ENCODE results near the gene HDHD2. TPM values are rescaled to one million over a fixed set of nuclear protein-coding genes. Genes with fewer than 3 reads are reported as not detected.
"Not testable (repeated sequence)": the region's sequence is repeated elsewhere in the genome, so short reads cannot be mapped to it uniquely, and the experiment has no call there.

HDHD2 gene
- 15.0 and 15.7 TPM in 2 replicates for total RNA-seq
- 9.8 and 14.2 TPM in 2 replicates for polyA plus RNA-seq
- 23.0 and 30.2 TPM in 2 replicates for polyA plus RNA-seq (2012)
- 1.9 and 13.9 TPM in 2 replicates for polyA minus RNA-seq (ENCODE audit: low replicate concordance)

GRCh38 chr18:47150029-47150823 lies at the start of gene HDHD2:
HDHD2 (minus strand) TSS chr18:47150500; CDS start chr18:47136439, 14,061 bp downstream.
- no peaks in the 10 kb centered on the region for H4K20me1 ChIP-seq (ENCODE audit: control insufficient read depth, extremely low read depth, insufficient read depth, low read length)
- TF ChIP-seq, protein P1, sequence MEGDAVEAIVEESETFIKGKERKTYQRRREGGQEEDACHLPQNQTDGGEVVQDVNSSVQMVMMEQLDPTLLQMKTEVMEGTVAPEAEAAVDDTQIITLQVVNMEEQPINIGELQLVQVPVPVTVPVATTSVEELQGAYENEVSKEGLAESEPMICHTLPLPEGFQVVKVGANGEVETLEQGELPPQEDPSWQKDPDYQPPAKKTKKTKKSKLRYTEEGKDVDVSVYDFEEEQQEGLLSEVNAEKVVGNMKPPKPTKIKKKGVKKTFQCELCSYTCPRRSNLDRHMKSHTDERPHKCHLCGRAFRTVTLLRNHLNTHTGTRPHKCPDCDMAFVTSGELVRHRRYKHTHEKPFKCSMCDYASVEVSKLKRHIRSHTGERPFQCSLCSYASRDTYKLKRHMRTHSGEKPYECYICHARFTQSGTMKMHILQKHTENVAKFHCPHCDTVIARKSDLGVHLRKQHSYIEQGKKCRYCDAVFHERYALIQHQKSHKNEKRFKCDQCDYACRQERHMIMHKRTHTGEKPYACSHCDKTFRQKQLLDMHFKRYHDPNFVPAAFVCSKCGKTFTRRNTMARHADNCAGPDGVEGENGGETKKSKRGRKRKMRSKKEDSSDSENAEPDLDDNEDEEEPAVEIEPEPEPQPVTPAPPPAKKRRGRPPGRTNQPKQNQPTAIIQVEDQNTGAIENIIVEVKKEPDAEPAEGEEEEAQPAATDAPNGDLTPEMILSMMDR (conservative IDR thresholded peaks at IDR 0.05 in 1 of 2, IDR thresholded peaks at IDR 0.05 in 1 of 2; ENCODE audit: low read depth in 1 of 2, low read length in 2 of 2): no peak
- no peak for TF ChIP-seq EZH2 (IDR thresholded peaks at IDR 0.05; ENCODE audit: low read length, missing control alignments)
- H3K27ac ChIP-seq (ENCODE audit: insufficient read depth, low read length): peak within 1 kb of the TSS; percentile 88
- no peaks in the 10 kb centered on the region for H3K36me3 ChIP-seq (ENCODE audit: control insufficient read depth, insufficient read depth, low read length)
- H3K4me3 ChIP-seq (replicated peaks in 1 of 4; ENCODE audit: control extremely low read depth in 1 of 4, insufficient read depth in 1 of 4, low read depth in 3 of 4, low read length in 4 of 4): peak within 1 kb of the TSS; percentile 69 to 95 (median 84)
- no peaks in the 10 kb centered on the region for H3K9me3 ChIP-seq (ENCODE audit: control insufficient read depth, insufficient read depth, low read depth, low read length)
- H2AFZ ChIP-seq (ENCODE audit: low read length): peak within 1 kb of the TSS; percentile 97
- peak within 1 kb of the TSS; percentile 74 for H3K9ac ChIP-seq (ENCODE audit: insufficient read depth, low read length)
- H3K79me2 ChIP-seq (ENCODE audit: control insufficient read depth, insufficient read depth, low read length): peaks cover 33% of the 10 kb centered on the region
- no peaks in the 10 kb centered on the region for H3K27me3 ChIP-seq (ENCODE audit: control insufficient read depth, insufficient read depth, low read length)
- H3K4me1 ChIP-seq (ENCODE audit: control insufficient read depth, extremely low read depth, insufficient read depth, low read length): peaks cover 4% of the 10 kb centered on the region
- peak; percentile 78 to 82 for DNase-seq (ENCODE audit: low read depth in 2 of 2)
- peak within 1 kb of the TSS; percentile 65 for H3K4me2 ChIP-seq (ENCODE audit: extremely low read depth, insufficient read depth, low read length)

DNA sequence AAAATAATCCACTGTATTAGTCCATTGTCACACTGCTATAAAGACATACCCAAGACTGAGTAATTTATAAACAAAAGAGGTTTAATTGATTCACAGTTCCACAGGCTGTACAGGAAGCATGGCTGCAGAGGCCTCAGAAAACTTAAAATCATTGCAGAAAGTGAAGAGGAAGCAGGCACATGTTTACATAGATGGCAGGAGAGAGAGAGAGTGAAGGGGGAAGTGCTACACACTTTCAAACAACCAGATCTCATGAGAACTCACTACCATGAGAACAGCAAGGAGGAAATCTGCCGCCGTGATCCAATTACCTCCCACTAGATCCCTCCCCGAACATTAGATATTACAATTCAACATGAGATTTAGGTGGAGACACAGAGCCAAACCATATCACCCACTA lies 45.7 kb upstream of the HDHD2 start:
- not testable (repeated sequence) for H3K4me2 ChIP-seq (ENCODE audit: extremely low read depth, insufficient read depth, low read length); H3K4me1 ChIP-seq (ENCODE audit: control insufficient read depth, extremely low read depth, insufficient read depth, low read length); H3K27me3 ChIP-seq (ENCODE audit: control insufficient read depth, insufficient read depth, low read length); H3K36me3 ChIP-seq (ENCODE audit: control insufficient read depth, insufficient read depth, low read length); DNase-seq (ENCODE audit: low read depth in 2 of 2); H3K4me3 ChIP-seq (replicated peaks in 1 of 4; ENCODE audit: control extremely low read depth in 1 of 4, insufficient read depth in 1 of 4, low read depth in 3 of 4, low read length in 4 of 4); H3K79me2 ChIP-seq (ENCODE audit: control insufficient read depth, insufficient read depth, low read length); H4K20me1 ChIP-seq (ENCODE audit: control insufficient read depth, extremely low read depth, insufficient read depth, low read length); H2AFZ ChIP-seq (ENCODE audit: low read length); H3K9ac ChIP-seq (ENCODE audit: insufficient read depth, low read length); H3K27ac ChIP-seq (ENCODE audit: insufficient read depth, low read length); H3K9me3 ChIP-seq (ENCODE audit: control insufficient read depth, insufficient read depth, low read depth, low read length)

- H3K27me3 ChIP-seq (ENCODE audit: control insufficient read depth, insufficient read depth, low read length): no peaks in the 10 kb centered on the region
- H3K4me2 ChIP-seq (ENCODE audit: extremely low read depth, insufficient read depth, low read length): no peak overlapping the region
- no peaks in the 10 kb centered on the region for H3K36me3 ChIP-seq (ENCODE audit: control insufficient read depth, insufficient read depth, low read length)
- H4K20me1 ChIP-seq (ENCODE audit: control insufficient read depth, extremely low read depth, insufficient read depth, low read length): no peaks in the 10 kb centered on the region
- TF ChIP-seq, protein P1 (conservative IDR thresholded peaks at IDR 0.05 in 1 of 2, IDR thresholded peaks at IDR 0.05 in 1 of 2; ENCODE audit: low read depth in 1 of 2, low read length in 2 of 2): no peak
- TF ChIP-seq EZH2 (IDR thresholded peaks at IDR 0.05; ENCODE audit: low read length, missing control alignments): no peak
- no peaks in the 10 kb centered on the region for H3K79me2 ChIP-seq (ENCODE audit: control insufficient read depth, insufficient read depth, low read length)
- no peaks in the 10 kb centered on the region for H3K9me3 ChIP-seq (ENCODE audit: control insufficient read depth, insufficient read depth, low read depth, low read length)
- no peak for DNase-seq (ENCODE audit: low read depth in 2 of 2)
- no peaks in the 10 kb centered on the region for H3K4me1 ChIP-seq (ENCODE audit: control insufficient read depth, extremely low read depth, insufficient read depth, low read length)
- no peak overlapping the region for H3K4me3 ChIP-seq (replicated peaks in 1 of 4; ENCODE audit: control extremely low read depth in 1 of 4, insufficient read depth in 1 of 4, low read depth in 3 of 4, low read length in 4 of 4)
- no peak overlapping the region for H3K27ac ChIP-seq (ENCODE audit: insufficient read depth, low read length)
- H2AFZ ChIP-seq (ENCODE audit: low read length): no peak overlapping the region
- H3K9ac ChIP-seq (ENCODE audit: insufficient read depth, low read length): no peak overlapping the region
Measured at GRCh38 chr18:47191961-47192360, 41.7 kb upstream of the HDHD2 start.
